CD8-positive, alpha-beta memory T cell (primary cell): ENCODE measurements around the gene SLC2A13. TPM values are rescaled to one million over a fixed set of nuclear protein-coding genes. Genes with fewer than 3 reads are reported as not detected.
"Not testable (repeated sequence)": the region's sequence is repeated elsewhere in the genome, so short reads cannot be mapped to it uniquely, and the experiment has no call there.

Experiments
- CTCF ChIA-PET: fragments of 350-600 bp; sonication (Branson Sonifier 250); formaldehyde crosslinking; loops from one replicate; lab custom pipeline; 2021; ENCODE audit warnings: antibody characterized with exemption; lab: Charles Lee
- POLR2A ChIA-PET: fragments of 350-600 bp; sonication (Branson Sonifier 250); formaldehyde crosslinking; loops from one replicate; lab custom pipeline; 2021; ENCODE audit warnings: antibody characterized with exemption; lab: Charles Lee
- DNase-seq, 5 donors: peaks; one replicate each; pipeline versions ENCODE4 v3.0.0 to v3.0.0-alpha.2; 2020 to 2022; ENCODE audit warnings: mixed read lengths in 1 of 5
- H3K27ac ChIP-seq: one replicate; pipeline ENCODE4 v1.7.0; 2013; ENCODE audit warnings: low read depth, mild to moderate bottlenecking, low read length, moderate library complexity
- H3K27me3 ChIP-seq: 2 replicates; pipeline ENCODE4 v1.7.0; 2013; ENCODE audit warnings: low read length, mild to moderate bottlenecking; ENCODE audit not compliant: insufficient read depth, poor library complexity, severe bottlenecking
- H3K36me3 ChIP-seq: 2 replicates; pipeline ENCODE4 v1.7.0; 2013; ENCODE audit warnings: mild to moderate bottlenecking, low read length, moderate library complexity; ENCODE audit not compliant: insufficient read depth
- H3K4me1 ChIP-seq: 2 replicates; pipeline ENCODE4 v1.7.0; 2013; ENCODE audit warnings: mild to moderate bottlenecking, low read length, moderate library complexity; ENCODE audit not compliant: insufficient read depth
- H3K4me3 ChIP-seq: 2 replicates; pipeline ENCODE4 v1.7.0; 2013; ENCODE audit warnings: mild to moderate bottlenecking, low read length
- H3K9me3 ChIP-seq: 2 replicates; pipeline ENCODE4 v1.7.0; 2013; ENCODE audit warnings: mild to moderate bottlenecking, low read length
- H3K27ac Mint-ChIP-seq, 8 donors: one replicate each; pipeline ENCODE4 v1.8.0; 2020 to 2021; ENCODE audit warnings: mixed read lengths in 8 of 8, mild to moderate bottlenecking in 6 of 8, inconsistent platforms in 3 of 8, moderate library complexity in 3 of 8
- H3K27me3 Mint-ChIP-seq, 2 donors: one replicate each; pipeline ENCODE4 v1.8.0; 2020 to 2021; ENCODE audit warnings: mixed read lengths in 2 of 2, mild to moderate bottlenecking in 1 of 2, moderate library complexity in 1 of 2
- H3K36me3 Mint-ChIP-seq, 3 donors: one replicate each; pipeline ENCODE4 v1.8.0; 2020 to 2021; ENCODE audit warnings: mixed read lengths in 3 of 3, inconsistent platforms in 1 of 3, mild to moderate bottlenecking in 1 of 3
- H3K4me1 Mint-ChIP-seq, 3 donors: one replicate each; pipeline ENCODE4 v1.8.0; 2020 to 2021; ENCODE audit warnings: mixed read lengths in 3 of 3, inconsistent platforms in 1 of 3, mild to moderate bottlenecking in 1 of 3
- H3K4me3 Mint-ChIP-seq, 7 donors: one replicate each; pipeline ENCODE4 v1.8.0; 2020 to 2021; ENCODE audit warnings: mixed read lengths in 7 of 7, mild to moderate bottlenecking in 6 of 7, moderate library complexity in 4 of 7, inconsistent platforms in 2 of 7
- H3K9me3 Mint-ChIP-seq, 5 donors: one replicate each; pipeline ENCODE4 v1.8.0; 2020 to 2022; ENCODE audit warnings: mixed read lengths in 5 of 5, mild to moderate bottlenecking in 3 of 5, moderate library complexity in 2 of 5, inconsistent platforms in 1 of 5
- polyA plus RNA-seq: library from polyadenylated mRNA; unstranded; fragments of 300-500 nt; fragmentation: Illumina TruSeq; gene quantifications from one replicate; pipeline ENCODE4 v1.2.3, GENCODE V29; 2021
- total RNA-seq, 2 experiments: library from RNA; stranded (reverse); gene quantifications; one replicate each; pipeline ENCODE4 v1.2.3, GENCODE V29; 2021

Gene SLC2A13
- total and polyA plus RNA-seq, 3 experiments from 2014 or later = 2.1 to 6.5 (median 6.3) TPM

- no peaks in the 10 kb centered on the region for H3K9me3 Mint-ChIP-seq
- no peak for DNase-seq
- H3K27me3 ChIP-seq = no peaks in the 10 kb centered on the region
- H3K36me3 ChIP-seq = no peaks in the 10 kb centered on the region
- no peaks in the 10 kb centered on the region for H3K27me3 Mint-ChIP-seq
- H3K9me3 ChIP-seq = no peaks in the 10 kb centered on the region
- H3K27ac Mint-ChIP-seq = no peak overlapping the region
- no peak overlapping the region for H3K4me3 ChIP-seq
- H3K4me1 Mint-ChIP-seq = no peaks in the 10 kb centered on the region
- H3K36me3 Mint-ChIP-seq = peaks cover 4 to 7% (median 6%) of the 10 kb centered on the region in 3 donors
- no peak overlapping the region for H3K27ac ChIP-seq
- ChIA-PET POLR2A (no interaction called here), CTCF (no interaction called here)
- no peaks in the 10 kb centered on the region for H3K4me1 ChIP-seq
- no peak overlapping the region for H3K4me3 Mint-ChIP-seq
These were observed 274.9 kb downstream of the SLC2A13 start for GRCh38 chr12:39830852-39831520.

- POLR2A ChIA-PET = no interaction called here
- H3K36me3 ChIP-seq = no peaks in the 10 kb centered on the region
- H3K4me3 ChIP-seq = no peak overlapping the region
- no peaks in the 10 kb centered on the region for H3K27me3 Mint-ChIP-seq
- no peak overlapping the region for H3K27ac ChIP-seq
- H3K9me3 Mint-ChIP-seq = no peaks in the 10 kb centered on the region
- no peaks in the 10 kb centered on the region for H3K27me3 ChIP-seq
- peaks cover 4 to 7% (median 6%) of the 10 kb centered on the region in 3 donors for H3K36me3 Mint-ChIP-seq
- DNase-seq = no peak
- no peaks in the 10 kb centered on the region for H3K4me1 Mint-ChIP-seq
- CTCF ChIA-PET = no interaction called here
- H3K27ac Mint-ChIP-seq = no peak overlapping the region
- no peak overlapping the region for H3K4me3 Mint-ChIP-seq
- H3K4me1 ChIP-seq = no peaks in the 10 kb centered on the region
- no peaks in the 10 kb centered on the region for H3K9me3 ChIP-seq
These were observed 275.7 kb downstream of the SLC2A13 start for GRCh38 chr12:39830171-39830570.

- peaks cover 3 to 13% (median 6%) of the 10 kb centered on the region in 3 donors for H3K36me3 Mint-ChIP-seq
- Histone ChIP-seq H3K36me3 (no peaks in the 10 kb centered on the region), H3K9me3 (no peaks in the 10 kb centered on the region), H3K27ac (no peak overlapping the region), H3K4me3 (no peak overlapping the region), H3K4me1 (no peaks in the 10 kb centered on the region), H3K27me3 (no peaks in the 10 kb centered on the region)
- H3K27me3 Mint-ChIP-seq = no peaks in the 10 kb centered on the region
- DNase-seq = no peak
- ChIA-PET POLR2A (no interaction called here), CTCF (no interaction called here)
- no peak overlapping the region for H3K4me3 Mint-ChIP-seq
- H3K27ac Mint-ChIP-seq = peak overlapping the region in 2 of 8 donors; percentile 18 to 30
- H3K9me3 Mint-ChIP-seq = no peaks in the 10 kb centered on the region
- no peaks in the 10 kb centered on the region for H3K4me1 Mint-ChIP-seq
These were observed 281.2 kb downstream of the SLC2A13 start for GRCh38 chr12:39824505-39825212.

- H3K27me3 Mint-ChIP-seq = no peaks in the 10 kb centered on the region
- no peak overlapping the region for H3K4me3 Mint-ChIP-seq
- peaks cover 0 to 4% (median 4%) of the 10 kb centered on the region in 5 donors for H3K9me3 Mint-ChIP-seq
- H3K36me3 ChIP-seq = no peaks in the 10 kb centered on the region
- no peak for DNase-seq
- no peaks in the 10 kb centered on the region for H3K4me1 ChIP-seq
- peaks cover 0 to 7% (median 7%) of the 10 kb centered on the region in 3 donors for H3K36me3 Mint-ChIP-seq
- POLR2A ChIA-PET = no interaction called here
- no peak overlapping the region for H3K4me3 ChIP-seq
- no peak overlapping the region for H3K27ac Mint-ChIP-seq
- no peaks in the 10 kb centered on the region for H3K9me3 ChIP-seq
- CTCF ChIA-PET = no interaction called here
- no peaks in the 10 kb centered on the region for H3K27me3 ChIP-seq
- no peaks in the 10 kb centered on the region for H3K4me1 Mint-ChIP-seq
- H3K27ac ChIP-seq = no peak overlapping the region
These were observed 289.2 kb downstream of the SLC2A13 start for GRCh38 chr12:39816671-39817185.

- H3K27ac ChIP-seq = no peak overlapping the region
- ChIA-PET CTCF (no interaction called here), POLR2A (no interaction called here)
- H3K4me3 ChIP-seq = no peak overlapping the region
- H3K4me3 Mint-ChIP-seq = no peak overlapping the region
- no peaks in the 10 kb centered on the region for H3K36me3 ChIP-seq
- peaks cover 0 to 8% (median 8%) of the 10 kb centered on the region in 3 donors for H3K36me3 Mint-ChIP-seq
- no peaks in the 10 kb centered on the region for H3K4me1 Mint-ChIP-seq
- no peaks in the 10 kb centered on the region for H3K4me1 ChIP-seq
- no peaks in the 10 kb centered on the region for H3K27me3 ChIP-seq
- H3K27me3 Mint-ChIP-seq = no peaks in the 10 kb centered on the region
- no peaks in the 10 kb centered on the region for H3K9me3 ChIP-seq
- H3K9me3 Mint-ChIP-seq = peaks cover 0 to 14% (median 6%) of the 10 kb centered on the region in 5 donors
- H3K27ac Mint-ChIP-seq = no peak overlapping the region
- DNase-seq = no peak
These were observed 290.1 kb downstream of the SLC2A13 start for GRCh38 chr12:39815746-39816145.

GRCh38 chr12:39814626-39815025 is 291.3 kb downstream of the SLC2A13 start:
- H3K4me3 ChIP-seq = no peak overlapping the region
- H3K9me3 Mint-ChIP-seq = peaks cover 2 to 20% (median 6%) of the 10 kb centered on the region in 5 donors
- no peak for DNase-seq
- no peak overlapping the region for H3K27ac Mint-ChIP-seq
- H3K4me1 Mint-ChIP-seq = no peaks in the 10 kb centered on the region
- H3K36me3 ChIP-seq = no peaks in the 10 kb centered on the region
- no peaks in the 10 kb centered on the region for H3K9me3 ChIP-seq
- no peak overlapping the region for H3K4me3 Mint-ChIP-seq
- POLR2A ChIA-PET = no interaction called here
- H3K36me3 Mint-ChIP-seq = peaks cover 0 to 12% (median 8%) of the 10 kb centered on the region in 3 donors
- H3K4me1 ChIP-seq = no peaks in the 10 kb centered on the region
- no peaks in the 10 kb centered on the region for H3K27me3 ChIP-seq
- CTCF ChIA-PET = interaction anchor here (1.0 kb wide), 1 partner anchor 177 kb away, joined by 4 read pairs; no protein-coding TSS in a partner anchor
- H3K27ac ChIP-seq = no peak overlapping the region
- no peaks in the 10 kb centered on the region for H3K27me3 Mint-ChIP-seq

GRCh38 chr12:39813776-39814175 is 292.1 kb downstream of the SLC2A13 start:
- Mint-ChIP-seq H3K4me3 (no peak overlapping the region), H3K9me3 (peaks cover 2 to 20% (median 6%) of the 10 kb centered on the region in 5 donors), H3K4me1 (no peaks in the 10 kb centered on the region), H3K36me3 (peaks cover 0 to 12% (median 8%) of the 10 kb centered on the region in 3 donors), H3K27me3 (no peaks in the 10 kb centered on the region), H3K27ac (no peak overlapping the region)
- no peaks in the 10 kb centered on the region for H3K27me3 ChIP-seq
- DNase-seq = no peak
- H3K4me1 ChIP-seq = no peaks in the 10 kb centered on the region
- H3K27ac ChIP-seq = no peak overlapping the region
- no peak overlapping the region for H3K4me3 ChIP-seq
- POLR2A ChIA-PET = no interaction called here
- CTCF ChIA-PET = interaction anchor here (1.0 kb wide), 1 partner anchor 177 kb away, joined by 4 read pairs; no protein-coding TSS in a partner anchor
- no peaks in the 10 kb centered on the region for H3K36me3 ChIP-seq
- H3K9me3 ChIP-seq = no peaks in the 10 kb centered on the region

GRCh38 chr12:39812456-39812855 is 293.4 kb downstream of the SLC2A13 start:
- Mint-ChIP-seq H3K27ac (peak overlapping the region in 1 of 8 donors; percentile 73), H3K9me3 (peaks cover 2 to 20% (median 6%) of the 10 kb centered on the region in 5 donors), H3K36me3 (peaks cover 0 to 12% (median 8%) of the 10 kb centered on the region in 3 donors)
- POLR2A ChIA-PET, CTCF ChIA-PET, H3K4me3 ChIP-seq, H3K36me3 ChIP-seq, H3K9me3 ChIP-seq, H3K27me3 ChIP-seq, H3K27me3 Mint-ChIP-seq, H3K4me1 Mint-ChIP-seq, H3K27ac ChIP-seq, DNase-seq, H3K4me3 Mint-ChIP-seq, H3K4me1 ChIP-seq: not testable (repeated sequence)
